Activated naive CD8-positive, alpha-beta T cell treated with anti-CD3 and anti-CD28 coated beads for 36 hours (primary cell): ENCODE results near the gene GOLGA3. TPM values are rescaled to one million over a fixed set of nuclear protein-coding genes. Genes with fewer than 3 reads are reported as not detected.
"Not testable (repeated sequence)": the region's sequence is repeated elsewhere in the genome, so short reads cannot be mapped to it uniquely, and the experiment has no call there.

ENCODE experiments used
- DNase-seq: peaks from one replicate; pipeline ENCODE4 v3.0.0; 2021
- H3K27ac Mint-ChIP-seq: one replicate; pipeline ENCODE4 v1.8.0; 2022; ENCODE audit warnings: mild to moderate bottlenecking, moderate library complexity, mixed read lengths
- H3K27me3 Mint-ChIP-seq: one replicate; pipeline ENCODE4 v1.8.0; 2022; ENCODE audit warnings: mild to moderate bottlenecking, mixed read lengths
- H3K36me3 Mint-ChIP-seq: one replicate; pipeline ENCODE4 v1.8.0; 2021; ENCODE audit warnings: mild to moderate bottlenecking, mixed read lengths
- H3K4me1 Mint-ChIP-seq: one replicate; pipeline ENCODE4 v1.8.0; 2021; ENCODE audit warnings: mixed read lengths
- H3K4me3 Mint-ChIP-seq: one replicate; pipeline ENCODE4 v1.8.0; 2022; ENCODE audit warnings: mild to moderate bottlenecking, moderate library complexity, mixed read lengths
- H3K9me3 Mint-ChIP-seq: one replicate; pipeline ENCODE4 v1.8.0; 2022; ENCODE audit warnings: mixed read lengths
- total RNA-seq, 2 experiments: library from RNA; stranded (reverse); gene quantifications; one replicate each; pipeline ENCODE4 v1.2.3, GENCODE V29; 2021

GOLGA3 gene
- 10 to 100 TPM; 51.5 to 57.2 TPM for total RNA-seq

- H3K4me1 Mint-ChIP-seq, result peaks cover 41% of the 10 kb centered on the region
- peak within 1 kb of the TSS; percentile 97 for H3K4me3 Mint-ChIP-seq
- DNase-seq, result peak; percentile 95
- peak within 1 kb of the TSS; percentile 100 for H3K27ac Mint-ChIP-seq
- H3K27me3 Mint-ChIP-seq, result no peaks in the 10 kb centered on the region
- peaks cover 44% of the 10 kb centered on the region for H3K36me3 Mint-ChIP-seq
- no peaks in the 10 kb centered on the region for H3K9me3 Mint-ChIP-seq
Measured at GRCh38 chr12:132828706-132829534, at the start of gene GOLGA3. TSS of gene GOLGA3 (minus strand) at chr12:132828869. CDS start at chr12:132822128, 6,741 bp downstream.

GRCh38 chr12:132874620-132875019, 46.0 kb upstream of the GOLGA3 start:
- Mint-ChIP-seq H3K36me3 (peaks cover 40% of the 10 kb centered on the region), H3K4me1 (peaks cover 27% of the 10 kb centered on the region)
- not testable (repeated sequence) for H3K27ac Mint-ChIP-seq, DNase-seq, H3K27me3 Mint-ChIP-seq, H3K9me3 Mint-ChIP-seq, H3K4me3 Mint-ChIP-seq

GRCh38 chr12:132874175-132874574, 45.5 kb upstream of the GOLGA3 start:
- no peak overlapping the region for H3K4me3 Mint-ChIP-seq

GRCh38 chr12:132873724-132874123, 45.1 kb upstream of the GOLGA3 start:
- Mint-ChIP-seq H3K27me3 (no peaks in the 10 kb centered on the region), H3K4me3 (peak overlapping the region; percentile 29), H3K9me3 (no peaks in the 10 kb centered on the region), H3K27ac (peak overlapping the region; percentile 79), H3K36me3 (peaks cover 37% of the 10 kb centered on the region), H3K4me1 (peaks cover 30% of the 10 kb centered on the region)
- peak; percentile 32 for DNase-seq

More at GRCh38 chr12:132874175-132874574, 45.5 kb upstream of the GOLGA3 start:
- H3K36me3 Mint-ChIP-seq, result peaks cover 39% of the 10 kb centered on the region
- no peaks in the 10 kb centered on the region for H3K9me3 Mint-ChIP-seq
- peaks cover 30% of the 10 kb centered on the region for H3K4me1 Mint-ChIP-seq
- no peaks in the 10 kb centered on the region for H3K27me3 Mint-ChIP-seq
- H3K27ac Mint-ChIP-seq, result peak overlapping the region; percentile 79
- no peak for DNase-seq

GRCh38 chr12:132872975-132873421, 44.3 kb upstream of the GOLGA3 start:
- peaks cover 39% of the 10 kb centered on the region for H3K36me3 Mint-ChIP-seq
- H3K27me3 Mint-ChIP-seq, result no peaks in the 10 kb centered on the region
- no peaks in the 10 kb centered on the region for H3K9me3 Mint-ChIP-seq
- peak; percentile 48 for DNase-seq
- peak overlapping the region; percentile 40 for H3K4me3 Mint-ChIP-seq
- H3K27ac Mint-ChIP-seq, result peak overlapping the region; percentile 76
- peaks cover 30% of the 10 kb centered on the region for H3K4me1 Mint-ChIP-seq

- H3K36me3 Mint-ChIP-seq, result peaks cover 40% of the 10 kb centered on the region
- H3K4me3 Mint-ChIP-seq, result peak overlapping the region; percentile 40
- H3K4me1 Mint-ChIP-seq, result peaks cover 34% of the 10 kb centered on the region
- peak overlapping the region; percentile 76 for H3K27ac Mint-ChIP-seq
- H3K9me3 Mint-ChIP-seq, result no peaks in the 10 kb centered on the region
- H3K27me3 Mint-ChIP-seq, result no peaks in the 10 kb centered on the region
- DNase-seq, result no peak
Measured at GRCh38 chr12:132872073-132872855, 43.6 kb upstream of the GOLGA3 start.

GRCh38 chr12:132869551-132869950, 40.9 kb upstream of the GOLGA3 start:
- H3K36me3 Mint-ChIP-seq, result peaks cover 41% of the 10 kb centered on the region
- no peak overlapping the region for H3K4me3 Mint-ChIP-seq
- DNase-seq, result no peak
- peaks cover 42% of the 10 kb centered on the region for H3K4me1 Mint-ChIP-seq
- H3K9me3 Mint-ChIP-seq, result no peaks in the 10 kb centered on the region
- H3K27ac Mint-ChIP-seq, result no peak overlapping the region
- H3K27me3 Mint-ChIP-seq, result no peaks in the 10 kb centered on the region

GRCh38 chr12:132866251-132866828, 37.7 kb upstream of the GOLGA3 start:
- Mint-ChIP-seq H3K4me3 (no peak overlapping the region), H3K27me3 (no peaks in the 10 kb centered on the region), H3K9me3 (no peaks in the 10 kb centered on the region), H3K4me1 (peaks cover 21% of the 10 kb centered on the region), H3K27ac (peak overlapping the region; percentile 32), H3K36me3 (peaks cover 24% of the 10 kb centered on the region)
- no peak for DNase-seq

GRCh38 chr12:132861558-132861957, 32.9 kb upstream of the GOLGA3 start:
- no peaks in the 10 kb centered on the region for H3K27me3 Mint-ChIP-seq
- no peak overlapping the region for H3K27ac Mint-ChIP-seq
- no peak for DNase-seq
- no peaks in the 10 kb centered on the region for H3K9me3 Mint-ChIP-seq
- H3K4me3 Mint-ChIP-seq, result no peak overlapping the region
- H3K36me3 Mint-ChIP-seq, result peaks cover 16% of the 10 kb centered on the region
- peaks cover 5% of the 10 kb centered on the region for H3K4me1 Mint-ChIP-seq

GRCh38 chr12:132858718-132859266, 30.1 kb upstream of the GOLGA3 start:
- H3K36me3 Mint-ChIP-seq, result peaks cover 25% of the 10 kb centered on the region

GRCh38 chr12:132857019-132857418, 28.4 kb upstream of the GOLGA3 start:
- H3K4me3 Mint-ChIP-seq, H3K27me3 Mint-ChIP-seq, H3K4me1 Mint-ChIP-seq, H3K9me3 Mint-ChIP-seq, DNase-seq, H3K27ac Mint-ChIP-seq: not testable (repeated sequence)
- H3K36me3 Mint-ChIP-seq, result peaks cover 29% of the 10 kb centered on the region

More at GRCh38 chr12:132858718-132859266, 30.1 kb upstream of the GOLGA3 start:
- H3K4me3 Mint-ChIP-seq, result no peak overlapping the region
- no peaks in the 10 kb centered on the region for H3K9me3 Mint-ChIP-seq
- no peak overlapping the region for H3K27ac Mint-ChIP-seq
- no peaks in the 10 kb centered on the region for H3K4me1 Mint-ChIP-seq
- H3K27me3 Mint-ChIP-seq, result no peaks in the 10 kb centered on the region
- no peak for DNase-seq

- Mint-ChIP-seq H3K27me3 (no peaks in the 10 kb centered on the region), H3K27ac (no peak overlapping the region), H3K9me3 (no peaks in the 10 kb centered on the region), H3K36me3 (peaks cover 29% of the 10 kb centered on the region), H3K4me1 (no peaks in the 10 kb centered on the region), H3K4me3 (no peak overlapping the region)
- DNase-seq, result no peak
Measured at GRCh38 chr12:132856581-132856980, 27.9 kb upstream of the GOLGA3 start.

GRCh38 chr12:132855211-132855610, 26.5 kb upstream of the GOLGA3 start:
- H3K9me3 Mint-ChIP-seq, DNase-seq, H3K27ac Mint-ChIP-seq, H3K4me3 Mint-ChIP-seq, H3K4me1 Mint-ChIP-seq, H3K27me3 Mint-ChIP-seq: not testable (repeated sequence)
- peaks cover 26% of the 10 kb centered on the region for H3K36me3 Mint-ChIP-seq

- H3K27ac Mint-ChIP-seq, result no peak overlapping the region
- no peaks in the 10 kb centered on the region for H3K9me3 Mint-ChIP-seq
- H3K4me1 Mint-ChIP-seq, result peaks cover 1% of the 10 kb centered on the region
- peaks cover 24% of the 10 kb centered on the region for H3K36me3 Mint-ChIP-seq
- DNase-seq, result no peak
- no peaks in the 10 kb centered on the region for H3K27me3 Mint-ChIP-seq
- H3K4me3 Mint-ChIP-seq, result no peak overlapping the region
Measured at GRCh38 chr12:132853285-132854092, 24.8 kb upstream of the GOLGA3 start.
